NCI-H2196 treated with DMSO at 0.1 percent for 48 hours (cell line): Measurements from ENCODE around the gene LRRC8D.
"Not testable (repeated sequence)": the region's sequence is repeated elsewhere in the genome, so short reads cannot be mapped to it uniquely, and the experiment has no call there.

ENCODE experiments used
- DNase-seq: peaks from one replicate; lab custom pipeline; 2025; ENCODE audit not compliant: unreplicated experiment; lab: John Stamatoyannopoulos, UW

The LRRC8D gene

GRCh38 chr1:89908672-89909436 is 88.0 kb downstream of the LRRC8D start:
- DNase-seq = no peak

GRCh38 chr1:89910268-89910667 is 89.4 kb downstream of the LRRC8D start:
- no peak for DNase-seq

- DNase-seq = no peak
Observed at GRCh38 chr1:89910780-89911179, 89.9 kb downstream of the LRRC8D start.

- DNase-seq = no peak
Observed at GRCh38 chr1:89911191-89911991, 90.6 kb downstream of the LRRC8D start.

GRCh38 chr1:89912073-89912472 is 91.2 kb downstream of the LRRC8D start:
- no peak for DNase-seq

- no peak for DNase-seq
Observed at GRCh38 chr1:89913353-89914095, 92.7 kb downstream of the LRRC8D start.

- DNase-seq = no peak
Observed at GRCh38 chr1:89917353-89917752, 96.5 kb downstream of the LRRC8D start.

GRCh38 chr1:89918127-89918793 is 97.4 kb downstream of the LRRC8D start:
- DNase-seq = no peak

- no peak for DNase-seq
Observed at GRCh38 chr1:89918794-89919155, 97.9 kb downstream of the LRRC8D start.

GRCh38 chr1:89919174-89919573 is 98.3 kb downstream of the LRRC8D start:
- no peak for DNase-seq

GRCh38 chr1:89922911-89923310 is 102.1 kb downstream of the LRRC8D start:
- no peak for DNase-seq

- DNase-seq = no peak
Observed at GRCh38 chr1:89923517-89923916, 102.7 kb downstream of the LRRC8D start.

GRCh38 chr1:89924075-89924474 is 103.2 kb downstream of the LRRC8D start:
- not testable (repeated sequence) for DNase-seq

- DNase-seq = no peak
Observed at GRCh38 chr1:89927049-89927448, 106.2 kb downstream of the LRRC8D start.

- no peak for DNase-seq
Observed at GRCh38 chr1:89927478-89927877, 106.6 kb downstream of the LRRC8D start.

GRCh38 chr1:89928506-89928905 is 107.7 kb downstream of the LRRC8D start:
- no peak for DNase-seq

GRCh38 chr1:89929467-89930063 is 108.7 kb downstream of the LRRC8D start:
- no peak for DNase-seq

- DNase-seq = no peak
Observed at GRCh38 chr1:89930579-89930978, 109.7 kb downstream of the LRRC8D start.

GRCh38 chr1:89931964-89932363 is 111.1 kb downstream of the LRRC8D start:
- no peak for DNase-seq

GRCh38 chr1:89932598-89933364 is 111.9 kb downstream of the LRRC8D start:
- DNase-seq = no peak
